Right cardiac atrium (tissue), 5 donors: ENCODE results near the gene SMS. TPM values are rescaled to one million over a fixed set of nuclear protein-coding genes. Genes with fewer than 3 reads are reported as not detected.
"Not testable (repeated sequence)": the region's sequence is repeated elsewhere in the genome, so short reads cannot be mapped to it uniquely, and the experiment has no call there.

Experiments
- ATAC-seq, 2 donors: fragments of 200-7000 bp; cut with Tn5 transposase; one replicate each; pipeline versions ENCODE4 v1.8.0 to v1.9.1; 2020; ENCODE audit warnings: moderate library complexity in 2 of 2, mild to moderate bottlenecking in 1 of 2
- DNase-seq, 3 donors: peaks; one replicate each; pipeline ENCODE4 v3.0.0-alpha.2; 2020
- H3K27ac ChIP-seq: one replicate; pipeline ENCODE4 v1.5.1; 2013; ENCODE audit warnings: mild to moderate bottlenecking, low read length, control low read depth, moderate library complexity
- H3K27me3 ChIP-seq: one replicate; pipeline ENCODE4 v1.6.1; 2013; ENCODE audit not compliant: control insufficient read depth, insufficient read depth
- H3K4me1 ChIP-seq: one replicate; pipeline ENCODE4 v1.6.1; 2013; ENCODE audit warnings: low read length; ENCODE audit not compliant: control insufficient read depth, insufficient read depth
- H3K4me3 ChIP-seq: one replicate; pipeline ENCODE4 v1.5.1; 2013; ENCODE audit warnings: low read length, control low read depth
- H3K9me3 ChIP-seq: one replicate; pipeline ENCODE4 v1.6.1; 2013; ENCODE audit warnings: low read length; ENCODE audit not compliant: control insufficient read depth
- WGBS: extraction: QIAGEN DNeasy Blood & Tissue Kit; methylation state at CpG from one replicate; pipeline ENCODE4 v1.1.7; 2013; 5-methylcytosine and 5-hydroxymethylcytosine counted together
- intact Hi-C, 4 donors: fragments of 100-400 bp; cut with DNase I; formaldehyde crosslinking; loops; one replicate each; pipeline versions ENCODE4 v1.11.0 to v1.14.0; 2022 to 2023
- polyA plus RNA-seq: library from polyadenylated mRNA; stranded (reverse); fragments of 200-250 nt; gene quantifications from one replicate; pipeline ENCODE4 v1.2.3, GENCODE V29; 2013
- total RNA-seq, 4 donors: library from RNA; stranded (reverse); fragmentation: NEBNext Ultra II Directional; extraction: Animal tissue kit (Norgen Biotek cat#: 25700); gene quantifications; one replicate each; pipeline ENCODE4 v1.2.1, GENCODE V29; 2021
- donor health status: healthy with polysubstance abuse.
- donor health status: DM: no; HTN: yes; CAD: no.
- donor health status: DM: no; HTN: no; CAD: no.
- donor health status: DM: no; HTN: yes; CAD: no; lungs with severe emphysema.
- donor health status: DM: yes; HTN: yes; CAD: no.

Gene SMS
- total and polyA plus RNA-seq, 5 donors = 44.7 to 62.8 (median 55.6) TPM

DNA sequence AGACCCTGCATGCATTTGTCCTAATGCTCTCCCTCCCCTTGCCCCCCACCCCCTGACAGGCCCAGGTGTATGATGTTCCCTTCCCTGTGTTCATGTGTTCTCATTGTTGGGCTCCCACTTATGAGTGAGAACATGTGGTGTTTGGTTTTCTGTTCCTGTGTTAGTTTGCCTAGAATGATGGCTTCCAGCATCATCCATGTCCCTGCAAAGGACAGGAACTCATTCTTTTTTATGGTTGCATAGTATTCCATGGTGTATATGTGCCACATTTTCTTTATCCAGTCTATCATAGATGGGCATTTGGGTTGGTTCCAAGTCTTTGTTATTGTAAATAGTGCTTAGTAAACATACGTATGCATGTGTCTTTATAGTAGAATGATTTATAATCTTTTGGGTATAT, 10.0 kb downstream of the SMS start:
- DNase-seq, H3K27ac ChIP-seq, H3K9me3 ChIP-seq, ATAC-seq, H3K4me3 ChIP-seq, H3K27me3 ChIP-seq, intact Hi-C loops, H3K4me1 ChIP-seq: not testable (repeated sequence)
- WGBS = 92% methylated on average over 1 of the region's 1 CpG

DNA sequence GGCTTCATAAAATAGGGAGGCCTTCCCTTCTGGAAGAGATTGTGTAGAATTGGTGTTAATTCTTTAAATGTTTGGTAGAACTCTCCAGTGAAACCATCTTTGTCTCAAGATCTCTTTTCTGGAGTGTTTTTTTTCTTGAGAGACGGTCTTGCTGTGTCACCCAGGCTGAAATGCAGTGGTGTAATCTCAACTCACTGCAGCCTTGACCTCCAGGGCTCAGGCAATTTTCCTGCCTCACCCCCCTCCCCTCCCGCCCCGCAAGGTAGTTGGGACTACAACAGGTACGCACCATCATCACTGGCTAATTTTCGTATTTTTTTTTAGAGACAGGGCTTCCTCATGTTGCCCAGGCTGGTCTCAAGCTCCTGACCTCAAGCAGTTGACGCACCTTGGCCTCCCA, 12.1 kb downstream of the SMS start:
- H3K27me3 ChIP-seq = no peaks in the 10 kb centered on the region
- H3K9me3 ChIP-seq = no peaks in the 10 kb centered on the region
- DNase-seq = no peak
- peaks cover 3% of the 10 kb centered on the region for H3K4me1 ChIP-seq
- no peak for ATAC-seq
- intact Hi-C loops = no loop called here
- no peak overlapping the region for H3K4me3 ChIP-seq
- no peak overlapping the region for H3K27ac ChIP-seq
- 72% methylated on average over 6 of the region's 6 CpGs for WGBS

DNA sequence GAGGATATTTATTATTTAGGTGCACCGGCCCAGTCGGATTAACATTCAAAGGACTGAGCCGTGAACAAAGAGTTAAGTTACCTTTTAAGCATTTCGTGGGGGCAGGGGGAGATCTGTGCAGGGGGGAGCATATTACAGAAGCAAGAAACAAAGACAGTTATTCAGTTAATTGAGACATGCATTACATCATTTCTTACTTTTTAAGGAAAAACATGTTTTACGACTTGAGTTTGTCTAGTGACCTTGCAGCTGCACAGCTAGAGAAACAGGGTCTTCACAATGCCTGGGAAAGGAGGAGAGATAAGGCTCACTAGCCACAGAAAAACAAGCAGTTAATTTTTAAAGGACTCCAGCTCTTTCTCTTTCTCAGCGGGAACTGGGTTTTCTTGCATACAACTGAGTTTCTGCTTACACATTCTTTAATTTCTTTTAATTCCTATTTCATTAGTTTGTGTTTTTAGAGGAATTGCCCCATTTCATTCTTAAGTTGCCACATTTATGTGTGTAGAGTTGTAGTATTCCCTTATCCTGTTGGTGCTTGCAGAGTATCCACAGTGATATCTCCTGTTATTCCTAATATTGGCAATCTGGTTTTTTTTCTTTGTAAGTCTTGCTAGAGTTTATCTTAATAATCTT, 12.8 kb downstream of the SMS start:
- WGBS = 53% methylated on average over 6 of the region's 6 CpGs
- ATAC-seq, H3K27me3 ChIP-seq, H3K9me3 ChIP-seq, H3K4me1 ChIP-seq, intact Hi-C loops, H3K4me3 ChIP-seq, H3K27ac ChIP-seq, DNase-seq: not testable (repeated sequence)

DNA sequence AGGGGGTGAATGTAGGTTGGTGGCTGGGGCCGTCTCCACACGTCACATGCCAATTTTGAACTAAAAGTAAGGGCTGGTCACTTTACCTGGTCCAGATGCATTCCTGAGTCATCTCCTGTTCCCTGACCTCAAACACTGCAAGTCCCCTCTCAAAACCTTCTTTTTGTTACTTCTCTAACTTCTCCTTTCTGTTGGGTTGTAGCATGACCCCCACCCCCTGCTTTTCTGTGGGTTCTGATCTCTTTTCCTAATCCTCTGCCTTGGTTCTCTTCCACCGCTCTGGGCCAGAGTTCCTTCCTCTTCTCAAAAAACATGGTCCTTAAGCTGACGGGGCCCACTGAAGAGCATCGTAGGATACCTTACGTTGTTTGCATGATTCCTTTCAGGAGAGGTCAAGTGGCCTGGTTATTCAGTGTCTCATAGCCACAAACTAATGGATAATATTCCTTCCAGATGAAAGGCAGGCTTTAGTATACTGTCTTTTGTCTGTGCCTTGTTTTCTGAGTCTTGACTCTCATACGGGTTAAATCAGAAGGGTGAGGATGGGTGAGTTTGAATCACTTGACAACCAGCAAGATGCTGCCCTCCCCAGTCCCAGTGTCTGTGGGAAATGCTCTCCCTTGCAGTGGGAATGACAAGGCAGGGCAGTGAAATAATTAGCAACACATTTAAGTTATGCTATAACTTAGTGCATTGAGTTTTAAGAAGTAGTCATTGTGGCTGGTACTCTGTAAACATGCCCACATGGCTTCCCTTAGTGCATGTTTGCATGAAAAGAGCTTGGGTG, 15.1 kb downstream of the SMS start:
- Histone ChIP-seq H3K27me3 (no peaks in the 10 kb centered on the region), H3K9me3 (no peaks in the 10 kb centered on the region), H3K4me1 (peaks cover 2% of the 10 kb centered on the region), H3K27ac (no peak overlapping the region), H3K4me3 (no peak overlapping the region)
- 51% methylated on average over 7 of the region's 7 CpGs for WGBS
- ATAC-seq = no peak
- no peak for DNase-seq
- intact Hi-C loops = no loop called here

DNA sequence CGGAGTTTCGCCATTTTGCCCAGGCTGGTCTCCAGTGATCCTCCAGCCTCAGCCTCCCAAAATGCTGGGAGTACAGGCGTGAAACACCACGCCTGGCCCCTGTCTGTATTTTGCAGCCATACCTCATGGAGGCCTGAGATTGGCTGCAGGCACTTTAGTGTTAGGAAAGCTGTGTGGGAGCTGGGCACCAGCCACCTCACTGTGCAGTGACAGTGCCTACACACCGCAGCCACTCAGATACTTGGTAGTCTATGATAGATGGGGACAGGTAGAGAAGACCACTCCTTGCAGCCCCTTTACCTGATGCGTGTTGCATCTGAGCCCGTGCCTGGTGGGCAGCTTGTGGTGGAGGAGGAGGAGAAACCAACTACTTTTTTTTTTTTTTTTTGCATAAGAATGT, 16.3 kb downstream of the SMS start:
- WGBS = 98% methylated on average over 7 of the region's 7 CpGs
- H3K27ac ChIP-seq = no peak overlapping the region
- intact Hi-C loops = no loop called here
- H3K4me1 ChIP-seq = peaks cover 2% of the 10 kb centered on the region
- ATAC-seq (no peak), DNase-seq (no peak)
- no peaks in the 10 kb centered on the region for H3K9me3 ChIP-seq
- no peak overlapping the region for H3K4me3 ChIP-seq
- H3K27me3 ChIP-seq = no peaks in the 10 kb centered on the region

DNA sequence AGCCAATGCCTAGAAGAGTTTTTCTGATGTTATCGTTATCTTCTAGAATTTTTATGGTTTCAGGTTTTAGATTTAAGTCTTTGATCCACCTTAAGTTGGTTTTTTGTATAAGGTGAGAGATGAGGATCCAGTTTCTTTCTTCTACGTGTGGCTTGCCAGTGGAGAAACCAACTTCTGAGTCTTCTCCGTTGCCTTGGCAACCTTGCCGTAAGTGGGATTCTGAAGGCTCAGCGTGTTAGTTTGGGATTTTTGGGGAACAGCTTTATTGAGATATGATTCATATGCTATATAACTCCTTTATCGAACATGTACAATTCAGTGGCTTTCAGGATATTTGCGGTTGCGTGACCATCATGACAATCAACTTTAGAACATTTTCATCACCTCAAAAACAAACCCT, 17.7 kb downstream of the SMS start:
- H3K9me3 ChIP-seq = no peaks in the 10 kb centered on the region
- no peaks in the 10 kb centered on the region for H3K27me3 ChIP-seq
- no peak for DNase-seq
- ATAC-seq = no peak
- no peak overlapping the region for H3K27ac ChIP-seq
- intact Hi-C loops = no loop called here
- peaks cover 2% of the 10 kb centered on the region for H3K4me1 ChIP-seq
- WGBS = 83% methylated on average over 8 of the region's 8 CpGs
- H3K4me3 ChIP-seq = no peak overlapping the region

DNA sequence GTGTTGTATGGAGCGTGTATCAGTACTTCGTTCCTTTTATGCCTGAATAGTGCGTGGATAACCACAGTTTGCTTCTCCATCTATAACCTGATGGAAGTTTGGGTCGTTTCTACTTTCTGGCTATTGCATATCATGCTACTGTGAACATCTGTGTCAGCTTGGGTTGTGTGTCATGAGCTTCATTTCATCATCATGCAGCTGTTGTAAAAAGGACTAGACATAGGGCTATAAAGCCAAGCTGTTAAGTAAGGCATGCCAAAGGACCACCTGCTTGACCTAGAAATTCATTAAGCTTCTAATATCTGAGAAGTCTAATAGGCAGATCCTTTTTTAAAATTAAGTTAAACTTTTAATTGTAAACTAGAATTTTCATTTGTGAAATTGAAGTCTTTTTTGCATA, 18.4 kb downstream of the SMS start:
- H3K27me3 ChIP-seq = no peaks in the 10 kb centered on the region
- intact Hi-C loops = no loop called here
- no peaks in the 10 kb centered on the region for H3K9me3 ChIP-seq
- H3K4me3 ChIP-seq = no peak overlapping the region
- DNase-seq (no peak), ATAC-seq (no peak)
- H3K27ac ChIP-seq = no peak overlapping the region
- 74% methylated on average over 4 of the region's 4 CpGs for WGBS
- H3K4me1 ChIP-seq = peaks cover 2% of the 10 kb centered on the region

DNA sequence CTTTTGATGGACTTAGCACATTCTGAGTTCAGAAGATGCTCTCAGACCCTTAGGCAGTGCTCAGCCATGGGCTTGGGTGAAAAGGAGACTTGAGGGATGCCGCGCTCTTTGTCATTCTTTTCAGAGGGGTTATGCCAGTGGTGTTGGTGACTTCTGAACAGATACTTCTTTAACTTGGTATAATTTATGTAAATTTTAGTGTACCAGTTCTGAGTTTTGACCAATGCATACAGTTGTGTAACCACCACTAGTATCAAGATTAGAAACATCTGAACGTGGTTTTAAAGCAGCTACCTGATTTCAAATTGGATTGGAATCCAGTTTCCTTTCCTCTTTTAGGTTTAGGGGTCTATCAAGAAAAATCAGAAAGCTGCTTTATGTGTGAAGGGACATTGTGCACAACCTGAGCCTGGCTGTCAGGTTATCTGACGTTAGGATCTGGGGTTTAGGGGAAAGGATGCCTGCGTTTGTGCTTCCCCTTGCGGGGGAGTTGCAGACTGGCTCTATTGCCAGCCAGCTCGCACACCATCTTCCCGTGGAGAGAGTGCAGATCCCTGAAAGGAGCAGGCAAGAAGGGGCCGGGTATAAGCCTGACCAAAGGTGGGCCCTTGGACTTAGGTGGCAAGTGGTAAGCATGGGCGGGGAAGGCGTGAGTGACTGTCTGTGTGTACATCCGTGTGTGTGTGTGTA, 19.0 kb downstream of the SMS start:
- peaks cover 2% of the 10 kb centered on the region for H3K4me1 ChIP-seq
- no peaks in the 10 kb centered on the region for H3K27me3 ChIP-seq
- intact Hi-C loops = no loop called here
- H3K27ac ChIP-seq = peak overlapping the region; percentile 3
- ATAC-seq = no peak
- 59% methylated on average over 12 of the region's 12 CpGs for WGBS
- no peaks in the 10 kb centered on the region for H3K9me3 ChIP-seq
- no peak for DNase-seq
- H3K4me3 ChIP-seq = no peak overlapping the region

DNA sequence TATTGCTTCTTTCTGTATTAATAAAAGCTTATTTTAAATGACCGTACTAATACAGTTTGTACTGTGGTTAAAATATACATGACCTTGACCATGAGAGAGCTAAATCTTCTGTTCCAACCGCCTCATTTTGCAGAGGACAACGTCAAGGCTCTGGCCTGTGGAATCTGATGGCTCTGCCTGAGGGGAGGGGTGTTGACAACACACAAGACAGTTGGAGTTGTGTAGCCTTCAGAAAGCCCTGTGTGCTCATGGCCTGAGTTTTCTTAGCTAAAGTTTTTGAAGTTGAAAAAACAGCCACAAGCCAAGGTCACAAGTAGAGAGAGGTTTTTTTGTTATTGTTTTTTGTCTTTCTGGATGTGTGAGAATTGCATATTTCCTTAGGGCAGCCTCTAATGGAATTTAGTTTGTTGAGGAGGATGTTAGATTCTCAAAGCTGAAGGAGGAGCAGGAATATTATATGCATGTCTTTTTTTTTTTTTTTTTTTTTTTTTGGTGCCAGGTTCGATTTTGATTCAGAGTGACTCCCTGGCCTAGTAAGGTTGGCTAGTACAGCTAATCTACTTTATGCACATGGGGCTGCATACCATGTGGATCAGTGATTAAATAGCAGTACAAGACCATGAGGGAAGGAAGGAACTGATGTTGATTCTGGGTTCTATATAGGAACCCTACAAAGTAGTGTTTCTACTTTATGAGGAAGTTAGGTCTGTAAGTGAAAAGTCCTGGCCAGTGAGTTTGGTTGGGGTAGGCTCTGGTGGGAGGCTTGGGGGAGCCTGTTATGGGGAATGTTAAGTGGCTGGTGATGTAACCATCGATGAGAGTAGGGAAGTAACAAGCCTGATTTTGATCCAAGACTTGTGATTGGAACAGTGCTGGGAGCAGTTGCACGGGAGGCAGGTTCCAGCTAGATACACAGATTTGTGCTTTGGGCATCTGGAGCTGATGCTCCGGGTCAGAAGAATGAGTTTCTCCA, 20.3 kb downstream of the SMS start:
- Histone ChIP-seq H3K27me3 (no peaks in the 10 kb centered on the region), H3K4me1 (no peaks in the 10 kb centered on the region), H3K4me3 (no peak overlapping the region), H3K9me3 (no peaks in the 10 kb centered on the region), H3K27ac (no peak overlapping the region)
- intact Hi-C loops = no loop called here
- 34% methylated on average over 7 of the region's 7 CpGs for WGBS
- DNase-seq = no peak
- peak in 1 of 2 donors; percentile 41 for ATAC-seq

DNA sequence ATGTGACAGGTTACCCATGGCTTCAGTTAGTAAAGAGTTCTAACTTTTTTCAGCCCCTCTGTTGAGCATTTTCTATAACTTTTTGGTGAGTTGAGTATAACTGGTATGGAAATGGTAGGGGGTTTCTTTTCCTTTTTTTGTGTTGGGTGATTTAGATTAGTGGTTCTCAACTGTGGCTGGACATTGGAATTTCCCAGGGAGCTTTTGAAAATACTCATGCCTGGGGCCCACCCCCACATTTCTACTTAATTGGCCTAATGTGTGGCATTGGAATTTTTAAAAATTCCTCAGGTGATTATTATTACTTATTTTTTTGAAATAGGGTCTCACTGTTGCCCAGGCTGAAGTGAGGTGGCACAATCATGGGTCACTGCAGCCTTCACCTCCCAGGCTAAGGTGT, 21.9 kb downstream of the SMS start:
- Histone ChIP-seq H3K4me3 (no peak overlapping the region), H3K9me3 (no peaks in the 10 kb centered on the region), H3K27ac (no peak overlapping the region), H3K27me3 (no peaks in the 10 kb centered on the region), H3K4me1 (no peaks in the 10 kb centered on the region)
- ATAC-seq = no peak
- no peak for DNase-seq
- intact Hi-C loops = no loop called here
